ENCODE measurements around the gene EIF1. TPM values are rescaled to one million over a fixed set of nuclear protein-coding genes. Genes with fewer than 3 reads are reported as not detected.

Gene EIF1
- total and polyA plus RNA-seq, 2 of the 8 experiments (the other 6 are each of a cell fraction or from before 2014, with no cell fraction given), result 175 to 539 TPM

- no peak for FAIRE-seq
- H4K91ac ChIP-seq (replicated peaks; ENCODE audit: insufficient read length, low read length), result peak overlapping the region; percentile 92
- peak overlapping the region; percentile 68 to 96 for H3K4me2 ChIP-seq (ENCODE audit: insufficient read depth in 1 of 2, low read depth in 2 of 2, low read length in 2 of 2)
- no peak overlapping the region for H3K23ac ChIP-seq (ENCODE audit: insufficient read length)
- H3K36me3 ChIP-seq (ENCODE audit: control insufficient read depth in 2 of 4, insufficient read depth in 4 of 4, low read length in 3 of 4), result no peaks in the 10 kb centered on the region
- H2BK5ac ChIP-seq (ENCODE audit: low read depth, low read length), result peak overlapping the region; percentile 60; the same call in 1 of the 2 replicates
- H2AFZ ChIP-seq (ENCODE audit: low read length), result peak overlapping the region; percentile 70
- H3K18ac ChIP-seq (ENCODE audit: extremely low read depth, low read length), result peak overlapping the region; percentile 98
- no peak overlapping the region for H4K8ac ChIP-seq (ENCODE audit: extremely low read depth, insufficient read depth, low read length)
- H2BK12ac ChIP-seq (ENCODE audit: low read depth, low read length), result peak overlapping the region; percentile 97
- 0 out of 2 replicates have a peak overlapping the region, but pooled peaks have one; percentile 93 for H2BK15ac ChIP-seq (ENCODE audit: low read length)
- H3K79me1 ChIP-seq (ENCODE audit: low read depth, low read length), result no peaks in the 10 kb centered on the region
- no peak overlapping the region for H3K14ac ChIP-seq (ENCODE audit: insufficient read length)
- DNase-seq (ENCODE audit: low read depth in 1 of 2, low spot score in 2 of 2), result peak in 1 of 2 experiments; percentile 97
- H3K4ac ChIP-seq (replicated peaks; ENCODE audit: insufficient read length, low read depth, low read length), result no peak overlapping the region
- H3K27ac ChIP-seq (ENCODE audit: low read depth, low read length), result no peak overlapping the region
- WGBS, 2 experiments (ENCODE audit: extremely low coverage in 1 of 2, insufficient coverage in 1 of 2, insufficient read length in 1 of 2, insufficient replicate concordance in 2 of 2, low coverage in 1 of 2, low lambda C conversion rate in 2 of 2, missing lambda C conversion rate in 1 of 2), result 6% methylated on average over 15 of the region's 23 CpGs; no CpG with 5 or more reads in 1 of the 2 experiments
- no peaks in the 10 kb centered on the region; a peak in 3 of 7 replicates for H3K27me3 ChIP-seq (replicated peaks in 1 of 4; ENCODE audit: control insufficient read depth in 3 of 4, extremely low read depth in 1 of 4, insufficient read depth in 3 of 4, low read length in 3 of 4)
- no peak overlapping the region for H2BK120ac ChIP-seq (replicated peaks; ENCODE audit: low read depth, low read length)
- no peak overlapping the region for H2AK5ac ChIP-seq (ENCODE audit: low read depth, low read length)
- H3K4me1 ChIP-seq (replicated peaks in 1 of 4; ENCODE audit: control insufficient read depth in 3 of 4, insufficient read depth in 4 of 4, low read length in 3 of 4), result peaks cover 0 to 14% (median 6%) of the 10 kb centered on the region in 4 experiments; a peak in 5 of 7 replicates
- no peak overlapping the region for H3K56ac ChIP-seq (replicated peaks; ENCODE audit: insufficient read length, low read depth, low read length)
- POLR2A ChIA-PET (ENCODE audit: partially characterized antibody), result interaction anchor here (1.3 to 7.6 kb wide), 3 partner anchors 9 to 24 kb away, joined by 5 to 106 read pairs (median 11); partner anchors contain the start of gene EIF1
- no peaks in the 10 kb centered on the region for H3K9me3 ChIP-seq (ENCODE audit: insufficient read depth in 2 of 2, low read depth in 1 of 2, low read length in 1 of 2)
- no peaks in the 10 kb centered on the region for H4K20me1 ChIP-seq (replicated peaks in 1 of 2; ENCODE audit: control insufficient read depth in 1 of 2, insufficient read depth in 2 of 2, low read length in 2 of 2)
- peaks cover 8% of the 10 kb centered on the region for H3K23me2 ChIP-seq (ENCODE audit: low read depth, low read length)
- peak overlapping the region; percentile 95; the same call in 1 of the 2 replicates for H2BK20ac ChIP-seq (ENCODE audit: low read length)
- H3K4me3 ChIP-seq (ENCODE audit: extremely low read depth in 1 of 4, insufficient read depth in 2 of 4, low read depth in 3 of 4, low read length in 4 of 4), result peak overlapping the region; percentile 12 to 67 (median 48); a peak in 7 of 8 replicates
- CTCF ChIA-PET (ENCODE audit: partially characterized antibody), result interaction anchor here (0.6 to 12.1 kb wide), 33 partner anchors 12 to 1306 kb away, joined by 3 to 338 read pairs (median 4); partner anchors contain the start of genes EIF1, KRT19 and KRT32
- H3K79me2 ChIP-seq (ENCODE audit: control insufficient read depth in 1 of 2, insufficient read depth in 2 of 2, low read length in 2 of 2), result no peaks in the 10 kb centered on the region
- H4K5ac ChIP-seq (ENCODE audit: insufficient read length, low read depth, low read length), result no peak overlapping the region
- no peak overlapping the region for H3K9ac ChIP-seq (replicated peaks in 1 of 4; ENCODE audit: extremely low read depth in 1 of 4, low read depth in 3 of 4, low read length in 3 of 4)
- no peak for TF ChIP-seq NRF1 (IDR thresholded peaks at IDR 0.05; ENCODE audit: low read depth, low read length)
- no peak for TF ChIP-seq NANOG (IDR thresholded peaks at IDR 0.05; ENCODE audit: insufficient read depth, low read depth, low read length, poor library complexity, severe bottlenecking)
- TF ChIP-seq KDM4A (IDR thresholded peaks at IDR 0.05; ENCODE audit: low read depth, low read length, severe bottlenecking), result peak; percentile 68
- TF ChIP-seq FOSL1 (IDR thresholded peaks at IDR 0.05; ENCODE audit: insufficient read depth, low read depth, low read length), result no peak
- no peak for TF ChIP-seq TCF12 (IDR thresholded peaks at IDR 0.05; ENCODE audit: low read depth, low read length)
- TF ChIP-seq USF2 (IDR thresholded peaks at IDR 0.05; ENCODE audit: low read length), result no peak
- TF ChIP-seq BACH1 (IDR thresholded peaks at IDR 0.05; ENCODE audit: low read length), result 0 out of 2 replicates have a peak, but pooled peaks have one; percentile 6
- TF ChIP-seq CTBP2 (IDR thresholded peaks at IDR 0.05; ENCODE audit: borderline replicate concordance, insufficient read depth, insufficient read length, low read length), result no peak
- TF ChIP-seq KDM1A (IDR thresholded peaks at IDR 0.05; ENCODE audit: borderline replicate concordance, low read length), result 0 out of 2 replicates have a peak, but pooled peaks have one; percentile 53
- no peak for TF ChIP-seq BRCA1 (IDR thresholded peaks at IDR 0.05; ENCODE audit: low read depth, low read length)
These were observed 21.9 kb upstream of the EIF1 start for GRCh38 chr17:41666708-41667279.
